Activated naive CD8-positive, alpha-beta T cell treated with anti-CD3 and anti-CD28 coated beads, Interleukin-2, amount 10 ng/mL, durations not matched to agents 7 days and 5 days (primary cell): ENCODE results near the gene AK2. TPM values are rescaled to one million over a fixed set of nuclear protein-coding genes. Genes with fewer than 3 reads are reported as not detected.

ENCODE experiments used
- ATAC-seq: fragments of 150-1000 bp; cut with Tn5 transposase; one replicate; pipeline ENCODE4 v1.10.0; 2021; ENCODE audit warnings: low read depth, moderate library complexity
- POLR2A ChIA-PET: fragments of 350-600 bp; sonication (Branson Sonifier 250); formaldehyde crosslinking; loops from one replicate; lab custom pipeline; 2021; ENCODE audit warnings: antibody characterized with exemption; lab: Charles Lee
- DNase-seq: peaks from one replicate; pipeline ENCODE4 v3.0.0; 2021
- H3K27ac Mint-ChIP-seq: one replicate; pipeline ENCODE4 v1.8.0; 2022; ENCODE audit warnings: mild to moderate bottlenecking, mixed read lengths
- H3K27me3 Mint-ChIP-seq: one replicate; pipeline ENCODE4 v1.8.0; 2022; ENCODE audit warnings: mild to moderate bottlenecking, moderate library complexity, mixed read lengths
- H3K36me3 Mint-ChIP-seq: one replicate; pipeline ENCODE4 v1.8.0; 2021; ENCODE audit warnings: mild to moderate bottlenecking, mixed read lengths
- H3K4me1 Mint-ChIP-seq: one replicate; pipeline ENCODE4 v1.8.0; 2021; ENCODE audit warnings: mixed read lengths
- H3K4me3 Mint-ChIP-seq: one replicate; pipeline ENCODE4 v1.8.0; 2022; ENCODE audit warnings: mild to moderate bottlenecking, moderate library complexity, mixed read lengths
- H3K9me3 Mint-ChIP-seq: one replicate; pipeline ENCODE4 v1.8.0; 2021; ENCODE audit warnings: mixed read lengths
- total RNA-seq, 2 experiments: library from RNA; stranded (reverse); gene quantifications; one replicate each; pipeline ENCODE4 v1.2.3, GENCODE V29; 2021

AK2 gene
- total RNA-seq, 2 experiments from 2014 or later, result 197 to 201 TPM

DNA sequence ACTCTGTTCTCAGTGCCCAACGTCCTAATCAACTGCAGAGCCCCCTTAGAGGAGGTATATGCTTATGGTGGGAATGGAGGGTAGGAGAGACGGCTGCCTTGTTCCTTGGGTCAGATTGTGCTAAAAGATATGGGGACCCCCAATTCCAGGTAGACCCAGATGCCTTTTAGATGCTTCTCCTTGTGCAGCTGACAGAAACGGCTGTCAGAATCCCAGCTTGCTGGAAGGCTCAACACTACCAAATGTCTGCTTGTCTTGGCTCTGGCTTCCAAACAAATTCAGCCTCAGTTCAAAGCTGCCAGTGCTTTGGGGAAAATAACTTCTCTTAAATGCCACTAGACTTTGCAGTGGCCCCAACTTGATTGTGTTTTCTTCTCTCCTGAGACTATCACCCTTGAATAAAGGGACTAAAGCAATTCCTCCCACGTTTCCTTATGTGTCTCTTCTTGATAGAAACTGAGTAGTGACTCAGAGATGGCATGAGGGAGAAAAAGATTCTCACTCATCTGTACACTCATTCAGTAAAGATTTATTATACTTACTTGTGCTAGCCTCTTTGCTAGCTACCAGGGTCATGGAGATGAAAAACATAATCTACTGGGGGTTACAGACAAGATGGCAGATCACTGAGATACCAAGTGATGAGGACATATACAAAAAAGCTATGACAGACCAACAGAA is 68.7 kb downstream of the AK2 start:
- Mint-ChIP-seq H3K27me3 (peaks cover 35% of the 10 kb centered on the region), H3K4me3 (no peak overlapping the region), H3K9me3 (no peaks in the 10 kb centered on the region), H3K36me3 (peaks cover 5% of the 10 kb centered on the region), H3K4me1 (peaks cover 12% of the 10 kb centered on the region), H3K27ac (no peak overlapping the region)
- POLR2A ChIA-PET, result interaction anchor here (0.7 kb wide), 1 partner anchor 41 kb away, joined by 7 read pairs; no protein-coding TSS in a partner anchor
- DNase-seq (no peak), ATAC-seq (no peak)

GRCh38 chr1:32966900-32967299 is 69.8 kb downstream of the AK2 start:
- Mint-ChIP-seq H3K9me3 (no peaks in the 10 kb centered on the region), H3K4me1 (peaks cover 22% of the 10 kb centered on the region), H3K27me3 (peaks cover 28% of the 10 kb centered on the region), H3K27ac (no peak overlapping the region), H3K4me3 (no peak overlapping the region), H3K36me3 (peaks cover 5% of the 10 kb centered on the region)
- DNase-seq (no peak), ATAC-seq (no peak)
- POLR2A ChIA-PET, result no interaction called here

GRCh38 chr1:32965251-32965747 is 71.4 kb downstream of the AK2 start:
- peaks cover 24% of the 10 kb centered on the region for H3K4me1 Mint-ChIP-seq
- POLR2A ChIA-PET, result interaction anchor here (0.6 to 3.3 kb wide), 12 partner anchors 11 to 162 kb away, joined by 3 to 36 read pairs (median 5); partner anchors contain the start of gene AZIN2
- no peak for ATAC-seq

GRCh38 chr1:32964461-32965250 is 72.0 kb downstream of the AK2 start, which contains the start of gene RNF19B:
Gene RNF19B (minus strand): TSS chr1:32964809. CDS start chr1:32964685, 124 bp downstream.
- H3K9me3 Mint-ChIP-seq, result no peaks in the 10 kb centered on the region
- peak within 1 kb of the TSS; percentile 85 for H3K27ac Mint-ChIP-seq
- peak; percentile 94 for ATAC-seq
- peak within 1 kb of the TSS; percentile 85 for H3K4me3 Mint-ChIP-seq
- H3K27me3 Mint-ChIP-seq, result peaks cover 14% of the 10 kb centered on the region
- POLR2A ChIA-PET, result interaction anchor here (0.6 to 3.3 kb wide), 15 partner anchors 9 to 331 kb away, joined by 3 to 36 read pairs (median 4); partner anchors contain the start of gene AZIN2
- H3K36me3 Mint-ChIP-seq, result peaks cover 4% of the 10 kb centered on the region
- H3K4me1 Mint-ChIP-seq, result peaks cover 27% of the 10 kb centered on the region
- DNase-seq, result peak; percentile 94

More at GRCh38 chr1:32965251-32965747, 71.4 kb downstream of the AK2 start:
- Mint-ChIP-seq H3K36me3 (peaks cover 4% of the 10 kb centered on the region), H3K27ac (peak overlapping the region; percentile 85), H3K9me3 (no peaks in the 10 kb centered on the region), H3K4me3 (peak overlapping the region; percentile 83), H3K27me3 (peaks cover 15% of the 10 kb centered on the region)
- DNase-seq, result no peak

DNA sequence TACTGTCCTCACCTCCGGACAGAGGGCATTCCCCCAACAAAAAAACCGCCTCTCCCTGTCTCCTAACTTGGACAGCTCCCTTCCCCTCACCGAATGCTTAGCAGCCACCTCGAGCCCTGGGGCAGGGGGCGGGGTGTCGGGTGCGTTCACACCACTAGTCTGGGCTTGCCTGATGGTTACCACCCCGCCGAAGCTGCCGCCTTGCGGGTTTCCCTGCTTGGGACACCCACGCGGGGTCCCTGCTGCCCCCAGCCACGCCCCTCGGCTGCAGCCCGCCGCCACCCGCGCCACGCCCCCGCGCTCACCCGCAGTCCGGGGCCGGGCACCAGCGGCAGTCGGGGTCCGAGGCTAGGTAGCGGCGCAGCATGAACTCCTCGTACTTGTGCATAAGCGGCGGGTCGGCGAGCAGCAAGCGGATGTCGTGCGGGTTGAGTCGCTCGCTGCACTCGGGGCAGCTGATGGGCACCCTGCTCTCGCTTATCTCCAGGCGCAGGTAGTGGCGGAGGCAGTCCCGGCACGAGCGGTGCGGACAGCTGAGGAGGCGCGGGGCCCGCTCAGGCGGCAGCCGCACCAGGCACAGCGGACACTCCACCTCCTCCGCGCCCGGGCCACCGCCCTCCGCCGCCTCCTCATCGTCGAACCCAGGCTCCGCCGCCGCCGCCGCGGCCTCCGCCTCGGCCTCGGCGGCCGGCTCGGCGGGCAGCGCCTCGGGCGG is 72.8 kb downstream of the AK2 start:
- Mint-ChIP-seq H3K4me1 (peaks cover 26% of the 10 kb centered on the region), H3K27ac (peak overlapping the region; percentile 79), H3K27me3 (peaks cover 11% of the 10 kb centered on the region), H3K36me3 (peaks cover 4% of the 10 kb centered on the region), H3K4me3 (peak overlapping the region; percentile 85), H3K9me3 (no peaks in the 10 kb centered on the region)
- ATAC-seq (peak; percentile 31), DNase-seq (peak; percentile 75)
- POLR2A ChIA-PET, result interaction anchor here (0.7 to 3.3 kb wide), 9 partner anchors 8 to 331 kb away, joined by 3 to 36 read pairs (median 7); no protein-coding TSS in a partner anchor

GRCh38 chr1:32962248-32962896 is 74.3 kb downstream of the AK2 start:
- ATAC-seq (no peak), DNase-seq (no peak)
- Mint-ChIP-seq H3K9me3 (no peaks in the 10 kb centered on the region), H3K4me1 (peaks cover 34% of the 10 kb centered on the region), H3K27me3 (peaks cover 4% of the 10 kb centered on the region), H3K27ac (peak overlapping the region; percentile 53), H3K4me3 (peak overlapping the region; percentile 85), H3K36me3 (peaks cover 6% of the 10 kb centered on the region)
- POLR2A ChIA-PET, result interaction anchor here (0.6 to 1.1 kb wide), 5 partner anchors 8 to 165 kb away, joined by 3 to 4 read pairs (median 3); no protein-coding TSS in a partner anchor

- Mint-ChIP-seq H3K36me3 (peaks cover 10% of the 10 kb centered on the region), H3K4me1 (peaks cover 34% of the 10 kb centered on the region), H3K9me3 (no peaks in the 10 kb centered on the region), H3K27me3 (no peaks in the 10 kb centered on the region), H3K4me3 (no peak overlapping the region), H3K27ac (no peak overlapping the region)
- POLR2A ChIA-PET, result no interaction called here
- no peak for DNase-seq
- ATAC-seq, result no peak
Measured at GRCh38 chr1:32960819-32961355, 75.8 kb downstream of the AK2 start.

DNA sequence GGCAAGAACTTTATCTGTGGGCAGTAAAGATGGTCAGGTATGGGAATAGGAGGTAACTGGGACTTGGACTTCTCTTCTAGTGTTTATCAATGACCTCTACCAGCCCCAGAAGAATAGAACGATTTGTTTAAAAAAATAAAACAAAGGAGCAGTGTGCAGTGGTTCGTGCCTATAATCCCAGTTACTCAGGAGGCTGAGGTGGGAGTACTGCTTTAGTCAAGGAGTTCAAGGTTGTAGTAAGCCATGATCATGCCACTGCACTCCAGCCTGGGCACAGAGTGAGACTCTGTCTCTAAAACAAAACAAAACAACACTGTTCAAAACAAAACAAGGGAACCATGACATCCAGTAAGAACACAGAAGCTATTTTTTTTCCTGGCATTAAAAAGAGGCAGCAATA is 76.3 kb downstream of the AK2 start:
- H3K27ac Mint-ChIP-seq, result no peak overlapping the region

GRCh38 chr1:32958827-32959226 is 77.9 kb downstream of the AK2 start:
- POLR2A ChIA-PET, result interaction anchor here (0.6 kb wide), 1 partner anchor 10 kb away, joined by 5 read pairs; no protein-coding TSS in a partner anchor
- Mint-ChIP-seq H3K4me3 (no peak overlapping the region), H3K9me3 (no peaks in the 10 kb centered on the region), H3K36me3 (peaks cover 16% of the 10 kb centered on the region), H3K4me1 (peaks cover 34% of the 10 kb centered on the region), H3K27ac (no peak overlapping the region), H3K27me3 (no peaks in the 10 kb centered on the region)
- ATAC-seq, result no peak
- DNase-seq, result no peak

More for the DNA sequence above, 76.3 kb downstream of the AK2 start:
- Mint-ChIP-seq H3K36me3 (peaks cover 13% of the 10 kb centered on the region), H3K4me1 (peaks cover 35% of the 10 kb centered on the region), H3K9me3 (no peaks in the 10 kb centered on the region), H3K27me3 (no peaks in the 10 kb centered on the region), H3K4me3 (no peak overlapping the region)
- DNase-seq (no peak), ATAC-seq (no peak)
- POLR2A ChIA-PET, result no interaction called here

Other genes with a start within 250 kb of the AK2 start
- gene YARS1, start 219.5 kb downstream of the AK2 start, total RNA-seq, result 100 to 1,000 TPM; 180 to 181 TPM
- gene S100PBP, start 219.2 kb downstream of the AK2 start, total RNA-seq, result 10 to 100 TPM; 75.8 to 78.5 TPM
- not detected for gene FNDC5, start 166.0 kb downstream of the AK2 start, total RNA-seq
- gene HPCA, start 150.4 kb downstream of the AK2 start, total RNA-seq, result under 1 TPM in 1 of 2 experiments, not detected in 1; 0.40 TPM
- gene TMEM54, start 135.5 kb downstream of the AK2 start, total RNA-seq, result not detected
- 10 to 100 TPM; 21.6 to 22.4 TPM for gene RNF19B, start 72.1 kb downstream of the AK2 start, total RNA-seq
- gene AZIN2, start 44.3 kb upstream of the AK2 start, total RNA-seq, result 10 to 100 TPM; 16.5 to 16.6 TPM
- gene TRIM62, start 145.2 kb upstream of the AK2 start, total RNA-seq, result 10 to 100 TPM; 13.5 to 14.4 TPM
- 10 to 100 TPM; 18.8 to 23.1 TPM for gene ZNF362, start 219.6 kb upstream of the AK2 start, total RNA-seq